ENCODE measurements around the gene PIM1. TPM values are rescaled to one million over a fixed set of nuclear protein-coding genes. Genes with fewer than 3 reads are reported as not detected.

Gene PIM1
- total and polyA plus RNA-seq, 9 of the 15 experiments (the other 6 are each of a cell fraction or from before 2014, with no cell fraction given) = 19.0 to 789 (median 212) TPM

DNA sequence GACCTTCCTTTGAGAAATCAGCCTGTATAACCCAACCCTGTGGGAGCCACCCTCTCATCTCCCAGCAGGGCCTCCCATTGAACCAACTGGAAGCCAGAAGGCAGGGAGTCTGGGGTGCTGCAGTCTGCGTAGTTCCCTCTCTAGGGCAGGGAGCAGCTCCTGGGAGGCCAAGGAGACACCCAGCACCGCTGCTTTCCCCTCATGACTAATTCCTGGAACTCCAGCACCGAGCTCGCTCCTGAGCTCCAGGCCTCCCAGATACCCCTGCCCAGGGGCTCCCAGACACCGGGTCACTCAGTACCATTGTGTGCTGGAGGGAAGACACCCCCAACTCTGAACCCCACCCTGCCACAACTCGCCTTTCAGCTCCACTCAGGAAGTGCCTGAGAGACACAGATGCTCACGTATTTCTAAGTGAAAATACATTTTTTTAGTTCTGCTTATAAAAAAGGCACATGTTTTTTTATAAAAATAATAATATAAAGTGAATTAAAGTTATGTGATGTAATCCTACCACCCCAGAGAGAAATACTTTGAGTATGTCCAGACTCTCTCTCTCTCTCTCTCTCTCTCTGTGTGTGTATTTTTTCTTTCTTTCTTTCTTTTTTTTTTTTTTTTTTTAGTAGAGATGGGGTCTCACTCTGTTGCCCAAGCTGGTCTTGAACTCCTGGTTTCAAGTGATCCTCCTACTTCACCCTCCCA, 17.5 kb downstream of the PIM1 start (continued):
- TF ChIP-seq FOXJ3 (CRISPR knock-in tag; IDR thresholded peaks at IDR 0.05) (no peak), GATAD2B (IDR thresholded peaks at IDR 0.05; ENCODE audit: borderline replicate concordance) (no peak), TFAP4 (CRISPR knock-in tag; IDR thresholded peaks at IDR 0.05; ENCODE audit: borderline replicate concordance) (no peak), MYC (IDR thresholded peaks at IDR 0.05; ENCODE audit: low read depth, low read length) (no peak), MYC (CRISPR knock-in tag; IDR thresholded peaks at IDR 0.05; ENCODE audit: borderline replicate concordance, low read depth) (peak; percentile 28; the same call in 1 of the 2 replicates), MAFG (tag; conservative IDR thresholded peaks at IDR 0.05) (no peak), RFX5 (IDR thresholded peaks at IDR 0.05; ENCODE audit: low read depth, low read length) (no peak), NFIX (CRISPR knock-in tag; IDR thresholded peaks at IDR 0.05; ENCODE audit: low read depth) (no peak), FUS (optimal IDR thresholded peaks at IDR 0.05; ENCODE audit: low read depth, low read length) (no peak), EP300 (IDR thresholded peaks at IDR 0.05; ENCODE audit: low read length) (no peak), TRIM28 (IDR thresholded peaks at IDR 0.05) (no peak), ZNF584 (CRISPR knock-in tag; IDR thresholded peaks at IDR 0.05; ENCODE audit: low read depth) (peak; percentile 85; the same call in 1 of the 2 replicates), TSHZ1 (CRISPR knock-in tag; IDR thresholded peaks at IDR 0.05) (peak; percentile 4; the same call in 1 of the 2 replicates), ZNF23 (CRISPR knock-in tag; IDR thresholded peaks at IDR 0.05) (no peak), ASH1L (IDR thresholded peaks at IDR 0.05; ENCODE audit: borderline replicate concordance, low read depth, partially characterized antibody) (no peak), PREB (CRISPR knock-in tag; IDR thresholded peaks at IDR 0.05) (no peak), HMGN3 (IDR thresholded peaks at IDR 0.05; ENCODE audit: borderline replicate concordance, extremely low read depth, insufficient read length, low read depth, low read length) (no peak), KLF16 (IDR thresholded peaks at IDR 0.05) (no peak), ZNF644 (tag; IDR thresholded peaks at IDR 0.05; ENCODE audit: low read depth) (peak; percentile 1; the same call in 1 of the 2 replicates), MIER1 (IDR thresholded peaks at IDR 0.05; ENCODE audit: low read depth) (no peak)
- TF ChIP-seq, protein P1, sequence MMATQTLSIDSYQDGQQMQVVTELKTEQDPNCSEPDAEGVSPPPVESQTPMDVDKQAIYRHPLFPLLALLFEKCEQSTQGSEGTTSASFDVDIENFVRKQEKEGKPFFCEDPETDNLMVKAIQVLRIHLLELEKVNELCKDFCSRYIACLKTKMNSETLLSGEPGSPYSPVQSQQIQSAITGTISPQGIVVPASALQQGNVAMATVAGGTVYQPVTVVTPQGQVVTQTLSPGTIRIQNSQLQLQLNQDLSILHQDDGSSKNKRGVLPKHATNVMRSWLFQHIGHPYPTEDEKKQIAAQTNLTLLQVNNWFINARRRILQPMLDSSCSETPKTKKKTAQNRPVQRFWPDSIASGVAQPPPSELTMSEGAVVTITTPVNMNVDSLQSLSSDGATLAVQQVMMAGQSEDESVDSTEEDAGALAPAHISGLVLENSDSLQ (IDR thresholded peaks at IDR 0.05) = no peak
- TF ChIP-seq, protein P2, sequence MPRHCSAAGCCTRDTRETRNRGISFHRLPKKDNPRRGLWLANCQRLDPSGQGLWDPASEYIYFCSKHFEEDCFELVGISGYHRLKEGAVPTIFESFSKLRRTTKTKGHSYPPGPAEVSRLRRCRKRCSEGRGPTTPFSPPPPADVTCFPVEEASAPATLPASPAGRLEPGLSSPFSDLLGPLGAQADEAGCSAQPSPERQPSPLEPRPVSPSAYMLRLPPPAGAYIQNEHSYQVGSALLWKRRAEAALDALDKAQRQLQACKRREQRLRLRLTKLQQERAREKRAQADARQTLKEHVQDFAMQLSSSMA (CRISPR knock-in tag; IDR thresholded peaks at IDR 0.05) = no peak
